GM21825 (cell line): ENCODE data around the gene PCDHA4.
"Not testable (repeated sequence)": the region's sequence is repeated elsewhere in the genome, so short reads cannot be mapped to it uniquely, and the experiment has no call there.

ENCODE experiments used
- ATAC-seq: cut with Tn5 transposase; IDR thresholded peaks from one replicate; pipeline ENCODE4 v1.9.1; 2021; ENCODE audit warnings: mild to moderate bottlenecking, moderate library complexity; ENCODE audit not compliant: unreplicated experiment

Gene PCDHA4

DNA sequence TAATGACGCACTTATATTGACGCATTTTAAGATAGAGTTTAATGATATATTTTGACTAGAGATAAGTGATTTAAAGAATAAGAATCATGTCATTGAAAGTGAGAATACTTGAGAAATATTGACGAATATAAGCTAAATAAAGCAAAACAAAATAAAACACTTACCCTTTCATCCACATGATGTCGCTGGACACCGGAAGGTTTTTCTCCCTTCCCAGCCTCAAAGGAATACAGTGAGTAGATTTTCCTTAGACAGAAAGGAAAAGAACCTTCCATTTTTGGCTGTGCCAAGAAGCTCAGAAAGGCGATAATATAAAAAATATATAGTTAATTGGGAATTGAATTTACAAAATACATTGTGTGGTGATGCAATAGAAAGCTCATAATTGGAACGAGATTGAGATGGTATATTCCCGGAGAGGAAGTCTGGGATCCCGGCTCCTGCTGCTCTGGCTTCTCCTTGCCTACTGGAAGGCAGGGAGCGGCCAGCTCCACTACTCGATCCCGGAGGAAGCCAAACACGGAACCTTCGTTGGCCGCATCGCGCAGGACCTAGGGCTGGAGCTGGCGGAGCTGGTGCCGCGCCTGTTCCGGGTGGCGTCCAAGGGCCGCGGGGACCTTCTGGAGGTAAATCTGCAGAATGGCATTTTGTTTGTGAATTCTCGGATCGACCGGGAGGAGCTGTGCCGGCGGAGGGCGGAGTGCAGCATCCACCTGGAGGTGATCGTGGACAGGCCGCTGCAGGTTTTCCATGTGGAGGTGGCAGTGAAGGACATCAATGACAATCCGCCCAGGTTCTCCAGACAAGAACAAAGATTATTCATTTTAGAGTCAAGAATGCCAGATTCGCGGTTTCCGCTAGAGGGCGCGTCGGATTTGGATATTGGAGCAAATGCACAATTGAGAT, 14.8 kb downstream of the PCDHA4 start, which contains the start of gene PCDHA5:
TSS of gene PCDHA5 (plus strand) at position 239 of the 906 bp plus-strand sequence.
- no peak for ATAC-seq

DNA sequence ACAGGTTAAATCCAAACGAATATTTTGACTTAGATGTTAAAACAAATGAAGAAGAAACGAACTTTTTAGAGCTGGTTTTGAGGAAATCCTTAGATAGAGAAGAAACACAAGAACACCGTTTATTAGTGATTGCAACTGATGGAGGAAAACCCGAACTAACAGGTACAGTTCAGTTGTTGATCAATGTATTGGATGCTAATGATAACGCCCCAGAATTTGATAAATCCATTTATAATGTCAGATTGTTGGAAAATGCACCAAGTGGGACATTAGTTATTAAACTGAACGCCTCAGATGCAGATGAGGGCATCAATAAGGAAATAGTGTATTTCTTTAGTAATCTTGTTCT, 15.4 kb downstream of the PCDHA4 start:
- ATAC-seq = no peak

DNA sequence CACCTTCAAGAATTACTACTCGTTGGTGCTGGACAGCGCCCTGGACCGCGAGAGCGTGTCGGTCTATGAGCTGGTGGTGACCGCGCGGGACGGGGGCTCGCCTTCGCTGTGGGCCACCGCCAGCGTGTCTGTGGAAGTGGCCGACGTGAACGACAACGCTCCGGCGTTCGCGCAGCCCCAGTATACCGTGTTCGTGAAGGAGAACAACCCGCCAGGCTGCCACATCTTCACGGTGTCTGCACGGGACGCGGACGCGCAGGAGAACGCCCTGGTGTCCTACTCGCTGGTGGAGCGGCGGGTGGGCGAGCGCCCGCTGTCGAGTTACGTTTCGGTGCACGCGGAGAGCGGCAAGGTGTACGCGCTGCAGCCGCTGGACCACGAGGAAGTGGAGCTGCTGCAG, 16.1 kb downstream of the PCDHA4 start:
- not testable (repeated sequence) for ATAC-seq

DNA sequence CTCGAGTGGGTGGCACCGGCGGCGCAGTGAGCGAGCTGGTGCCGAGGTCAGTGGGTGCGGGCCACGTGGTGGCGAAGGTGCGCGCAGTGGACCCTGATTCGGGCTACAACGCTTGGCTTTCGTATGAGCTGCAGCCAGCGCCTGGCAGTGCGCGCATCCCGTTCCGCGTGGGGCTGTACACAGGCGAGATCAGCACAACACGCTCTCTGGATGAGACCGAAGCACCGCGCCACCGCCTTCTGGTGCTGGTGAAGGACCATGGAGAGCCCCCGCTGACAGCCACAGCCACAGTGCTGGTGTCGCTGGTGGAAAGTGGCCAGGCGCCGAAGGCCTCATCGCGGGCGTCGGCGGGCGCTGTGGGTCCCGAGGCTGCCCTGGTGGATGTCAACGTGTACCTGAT, 16.6 kb downstream of the PCDHA4 start:
- no peak for ATAC-seq

DNA sequence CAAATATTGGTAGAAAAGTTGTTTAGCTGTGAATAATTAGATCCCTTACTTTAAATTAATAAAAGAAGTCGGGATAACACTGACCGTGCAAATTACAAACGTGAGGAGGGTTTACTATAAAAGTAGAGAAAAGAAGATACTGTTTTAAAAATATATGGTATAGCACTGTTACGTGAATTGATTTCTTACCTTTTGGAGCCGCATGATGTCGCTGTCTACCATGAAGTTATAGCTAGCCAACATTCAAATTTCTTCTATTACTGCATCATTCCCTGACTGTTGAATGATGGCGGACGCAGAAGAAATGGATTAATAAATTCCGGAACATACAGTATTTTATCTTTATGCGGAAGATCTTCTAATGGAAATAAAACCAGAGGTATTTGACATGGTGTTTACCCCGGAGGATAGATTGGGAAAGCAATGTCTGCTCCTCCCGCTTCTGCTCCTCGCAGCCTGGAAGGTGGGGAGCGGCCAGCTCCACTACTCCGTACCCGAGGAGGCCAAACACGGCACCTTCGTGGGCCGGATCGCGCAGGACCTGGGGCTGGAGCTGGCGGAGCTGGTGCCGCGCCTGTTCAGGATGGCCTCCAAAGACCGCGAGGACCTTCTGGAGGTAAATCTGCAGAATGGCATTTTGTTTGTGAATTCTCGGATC, 21.0 kb downstream of the PCDHA4 start, which contains the start of gene PCDHA6:
TSS of gene PCDHA6 (plus strand) at position 257 of the 658 bp plus-strand sequence. CDS start at position 389, 132 bp downstream.
- no peak for ATAC-seq

DNA sequence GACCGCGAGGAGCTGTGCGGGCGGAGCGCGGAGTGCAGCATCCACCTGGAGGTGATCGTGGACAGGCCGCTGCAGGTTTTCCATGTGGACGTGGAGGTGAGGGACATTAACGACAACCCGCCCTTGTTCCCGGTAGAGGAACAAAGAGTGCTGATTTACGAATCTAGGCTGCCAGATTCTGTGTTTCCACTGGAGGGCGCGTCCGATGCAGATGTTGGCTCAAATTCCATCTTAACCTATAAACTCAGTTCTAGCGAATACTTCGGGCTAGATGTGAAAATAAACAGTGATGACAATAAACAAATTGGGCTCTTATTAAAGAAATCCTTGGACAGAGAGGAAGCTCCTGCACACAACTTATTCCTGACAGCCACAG, 21.5 kb downstream of the PCDHA4 start:
- no peak for ATAC-seq

DNA sequence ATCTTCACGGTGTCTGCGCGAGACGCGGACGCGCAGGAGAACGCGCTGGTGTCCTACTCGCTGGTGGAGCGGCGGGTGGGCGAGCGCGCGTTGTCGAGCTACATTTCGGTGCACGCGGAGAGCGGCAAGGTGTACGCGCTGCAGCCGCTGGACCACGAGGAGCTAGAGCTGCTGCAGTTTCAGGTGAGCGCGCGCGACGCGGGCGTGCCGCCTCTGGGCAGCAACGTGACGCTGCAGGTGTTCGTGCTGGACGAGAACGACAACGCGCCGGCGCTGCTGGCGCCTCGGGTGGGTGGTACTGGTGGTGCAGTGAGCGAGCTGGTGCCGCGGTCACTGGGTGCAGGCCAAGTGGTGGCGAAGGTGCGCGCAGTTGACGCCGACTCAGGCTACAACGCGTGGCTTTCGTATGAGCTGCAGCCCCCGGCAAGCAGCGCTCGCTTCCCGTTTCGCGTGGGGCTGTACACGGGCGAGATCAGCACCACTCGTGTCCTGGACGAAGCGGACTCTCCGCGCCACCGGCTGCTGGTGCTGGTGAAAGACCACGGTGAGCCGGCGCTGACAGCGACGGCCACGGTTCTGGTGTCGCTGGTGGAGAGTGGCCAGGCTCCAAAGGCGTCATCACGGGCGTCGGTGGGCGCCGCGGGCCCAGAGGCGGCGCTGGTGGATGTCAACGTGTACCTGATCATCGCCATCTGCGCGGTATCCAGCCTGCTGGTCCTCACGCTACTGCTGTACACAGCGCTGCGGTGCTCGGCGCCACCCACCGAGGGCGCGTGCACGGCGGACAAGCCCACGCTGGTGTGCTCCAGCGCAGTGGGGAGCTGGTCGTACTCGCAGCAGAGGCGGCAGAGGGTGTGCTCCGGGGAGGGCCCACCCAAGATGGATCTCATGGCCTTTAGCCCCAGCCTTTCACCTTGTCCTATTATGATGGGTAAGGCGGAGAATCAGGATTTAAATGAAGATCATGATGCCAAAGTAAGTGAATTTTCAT, 22.9 kb downstream of the PCDHA4 start:
- not testable (repeated sequence) for ATAC-seq

DNA sequence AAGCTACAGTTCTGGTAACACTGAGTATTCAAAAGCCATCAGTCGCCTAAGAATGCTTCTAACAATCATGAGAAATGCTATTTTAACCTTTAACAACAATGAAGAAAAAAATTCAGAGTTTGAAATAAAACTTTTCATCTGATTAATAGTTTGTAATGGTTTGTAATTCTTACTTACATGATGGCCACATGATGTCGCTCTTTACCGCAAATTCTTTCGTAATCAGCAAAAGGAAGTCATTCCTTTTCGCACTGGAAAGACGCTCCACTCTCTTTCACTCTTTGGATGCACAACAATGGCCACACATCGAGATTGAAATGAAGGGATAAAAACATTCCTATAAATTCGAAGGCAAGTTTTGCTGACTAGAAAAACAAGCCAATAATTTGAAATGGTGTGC, 27.1 kb downstream of the PCDHA4 start, which contains the start of gene PCDHA7:
TSS of gene PCDHA7 (plus strand) at position 277 of the 400 bp plus-strand sequence. CDS start at position 392, 115 bp downstream.
- no peak for ATAC-seq

DNA sequence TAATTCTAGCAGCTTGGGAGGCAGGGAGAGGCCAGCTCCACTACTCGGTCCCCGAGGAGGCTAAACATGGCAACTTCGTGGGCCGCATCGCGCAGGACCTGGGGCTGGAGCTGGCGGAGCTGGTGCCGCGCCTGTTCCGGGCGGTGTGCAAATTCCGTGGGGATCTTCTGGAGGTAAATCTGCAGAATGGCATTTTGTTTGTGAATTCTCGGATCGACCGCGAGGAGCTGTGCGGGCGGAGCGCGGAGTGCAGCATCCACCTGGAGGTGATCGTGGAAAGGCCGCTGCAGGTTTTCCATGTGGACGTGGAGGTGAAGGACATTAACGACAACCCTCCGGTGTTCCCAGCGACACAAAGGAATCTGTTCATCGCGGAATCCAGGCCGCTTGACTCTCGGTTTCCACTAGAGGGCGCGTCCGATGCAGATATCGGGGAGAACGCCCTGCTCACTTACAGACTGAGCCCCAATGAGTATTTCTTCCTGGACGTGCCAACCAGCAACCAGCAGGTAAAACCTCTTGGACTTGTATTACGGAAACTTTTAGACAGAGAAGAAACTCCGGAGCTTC, 27.7 kb downstream of the PCDHA4 start:
- not testable (repeated sequence) for ATAC-seq

DNA sequence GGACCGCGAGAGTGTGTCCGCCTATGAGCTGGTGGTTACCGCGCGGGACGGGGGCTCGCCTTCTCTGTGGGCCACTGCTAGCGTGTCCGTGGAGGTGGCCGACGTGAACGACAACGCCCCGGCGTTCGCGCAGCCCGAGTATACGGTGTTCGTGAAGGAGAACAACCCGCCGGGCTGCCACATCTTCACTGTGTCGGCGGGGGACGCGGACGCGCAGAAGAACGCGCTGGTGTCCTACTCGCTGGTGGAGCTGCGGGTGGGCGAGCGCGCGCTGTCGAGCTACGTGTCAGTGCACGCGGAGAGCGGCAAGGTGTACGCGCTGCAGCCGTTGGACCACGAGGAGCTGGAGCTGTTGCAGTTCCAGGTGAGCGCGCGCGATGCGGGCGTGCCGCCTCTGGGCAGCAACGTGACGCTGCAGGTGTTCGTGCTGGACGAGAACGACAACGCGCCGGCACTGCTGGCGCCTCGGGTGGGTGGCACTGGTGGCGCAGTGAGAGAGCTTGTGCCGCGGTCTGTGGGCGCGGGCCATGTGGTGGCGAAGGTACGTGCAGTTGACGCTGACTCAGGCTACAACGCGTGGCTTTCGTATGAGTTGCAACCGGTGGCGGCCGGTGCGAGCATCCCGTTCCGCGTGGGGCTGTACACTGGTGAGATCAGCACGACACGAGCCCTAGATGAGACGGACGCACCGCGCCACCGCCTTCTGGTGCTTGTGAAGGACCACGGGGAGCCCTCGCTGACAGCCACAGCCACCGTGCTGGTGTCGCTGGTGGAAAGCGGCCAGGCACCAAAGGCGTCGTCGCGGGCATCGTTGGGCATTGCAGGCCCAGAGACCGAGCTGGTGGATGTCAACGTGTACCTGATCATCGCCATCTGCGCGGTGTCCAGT, 29.0 kb downstream of the PCDHA4 start:
- no peak for ATAC-seq

DNA sequence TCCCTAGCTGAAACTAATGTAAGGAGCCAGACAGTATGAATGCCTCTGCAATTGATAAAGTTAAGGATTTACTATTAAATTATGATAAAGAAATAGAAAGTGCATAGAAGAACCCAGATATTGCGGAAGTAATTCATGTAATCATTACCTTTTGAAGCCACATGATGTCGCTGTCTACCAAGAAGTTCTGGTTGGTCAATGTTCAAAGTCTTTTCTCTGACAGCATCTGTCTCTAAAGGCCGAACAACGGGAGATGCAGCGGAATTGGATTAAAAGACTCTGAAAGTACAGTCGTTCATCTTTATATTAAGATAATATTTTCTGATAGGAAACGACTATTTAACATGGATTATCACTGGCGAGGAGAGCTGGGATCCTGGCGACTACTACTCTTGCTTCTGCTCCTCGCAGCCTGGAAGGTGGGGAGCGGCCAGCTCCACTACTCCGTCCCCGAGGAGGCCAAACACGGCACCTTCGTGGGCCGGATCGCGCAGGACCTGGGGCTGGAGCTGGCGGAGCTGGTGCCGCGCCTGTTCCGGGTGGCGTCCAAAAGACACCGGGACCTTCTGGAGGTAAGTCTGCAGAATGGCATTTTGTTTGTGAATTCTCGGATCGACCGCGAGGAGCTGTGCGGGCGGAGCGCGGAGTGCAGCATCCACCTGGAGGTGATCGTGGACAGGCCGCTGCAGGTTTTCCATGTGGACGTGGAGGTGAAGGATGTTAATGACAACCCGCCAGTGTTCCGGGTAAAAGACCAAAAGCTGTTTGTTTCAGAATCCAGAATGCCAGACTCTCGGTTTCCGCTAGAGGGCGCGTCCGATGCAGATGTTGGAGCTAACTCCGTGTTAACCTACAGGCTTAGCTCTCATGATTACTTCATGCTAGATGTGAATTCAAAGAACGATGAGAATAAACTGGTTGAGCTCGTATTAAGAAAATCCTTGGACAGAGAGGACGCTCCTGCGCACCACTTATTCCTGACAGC, 34.4 kb downstream of the PCDHA4 start, which contains the start of gene PCDHA8:
TSS of gene PCDHA8 (plus strand) at position 210 of the 985 bp plus-strand sequence. CDS start at position 345, 135 bp downstream.
- no peak for ATAC-seq

DNA sequence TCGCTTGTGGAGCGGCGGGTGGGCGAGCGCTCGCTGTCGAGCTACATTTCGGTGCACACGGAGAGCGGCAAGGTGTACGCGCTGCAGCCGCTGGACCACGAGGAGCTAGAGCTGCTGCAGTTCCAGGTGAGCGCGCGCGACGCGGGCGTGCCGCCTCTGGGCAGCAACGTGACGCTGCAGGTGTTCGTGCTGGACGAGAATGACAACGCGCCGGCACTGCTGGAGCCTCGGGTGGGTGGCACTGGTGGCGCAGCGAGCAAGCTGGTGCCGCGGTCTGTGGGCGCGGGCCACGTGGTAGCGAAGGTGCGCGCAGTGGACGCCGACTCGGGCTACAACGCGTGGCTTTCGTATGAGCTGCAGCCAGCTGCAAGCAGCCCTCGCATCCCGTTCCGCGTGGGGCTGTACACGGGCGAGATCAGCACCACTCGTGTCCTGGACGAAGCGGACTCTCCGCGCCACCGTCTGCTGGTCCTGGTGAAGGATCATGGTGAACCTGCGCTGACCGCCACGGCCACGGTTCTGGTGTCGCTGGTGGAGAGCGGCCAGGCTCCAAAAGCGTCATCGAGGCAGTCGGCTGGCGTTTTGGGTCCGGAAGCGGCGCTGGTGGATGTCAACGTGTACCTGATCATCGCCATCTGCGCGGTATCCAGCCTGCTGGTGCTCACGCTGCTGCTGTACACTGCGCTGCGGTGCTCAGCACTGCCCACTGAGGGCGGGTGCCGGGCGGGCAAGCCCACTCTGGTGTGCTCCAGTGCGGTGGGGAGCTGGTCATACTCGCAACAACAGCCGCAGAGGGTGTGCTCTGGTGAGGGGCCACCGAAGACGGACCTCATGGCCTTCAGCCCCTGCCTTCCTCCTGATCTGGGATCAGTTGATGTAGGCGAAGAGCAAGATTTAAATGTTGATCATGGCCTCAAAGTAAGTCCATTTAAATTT, 36.2 kb downstream of the PCDHA4 start:
- ATAC-seq = no peak

DNA sequence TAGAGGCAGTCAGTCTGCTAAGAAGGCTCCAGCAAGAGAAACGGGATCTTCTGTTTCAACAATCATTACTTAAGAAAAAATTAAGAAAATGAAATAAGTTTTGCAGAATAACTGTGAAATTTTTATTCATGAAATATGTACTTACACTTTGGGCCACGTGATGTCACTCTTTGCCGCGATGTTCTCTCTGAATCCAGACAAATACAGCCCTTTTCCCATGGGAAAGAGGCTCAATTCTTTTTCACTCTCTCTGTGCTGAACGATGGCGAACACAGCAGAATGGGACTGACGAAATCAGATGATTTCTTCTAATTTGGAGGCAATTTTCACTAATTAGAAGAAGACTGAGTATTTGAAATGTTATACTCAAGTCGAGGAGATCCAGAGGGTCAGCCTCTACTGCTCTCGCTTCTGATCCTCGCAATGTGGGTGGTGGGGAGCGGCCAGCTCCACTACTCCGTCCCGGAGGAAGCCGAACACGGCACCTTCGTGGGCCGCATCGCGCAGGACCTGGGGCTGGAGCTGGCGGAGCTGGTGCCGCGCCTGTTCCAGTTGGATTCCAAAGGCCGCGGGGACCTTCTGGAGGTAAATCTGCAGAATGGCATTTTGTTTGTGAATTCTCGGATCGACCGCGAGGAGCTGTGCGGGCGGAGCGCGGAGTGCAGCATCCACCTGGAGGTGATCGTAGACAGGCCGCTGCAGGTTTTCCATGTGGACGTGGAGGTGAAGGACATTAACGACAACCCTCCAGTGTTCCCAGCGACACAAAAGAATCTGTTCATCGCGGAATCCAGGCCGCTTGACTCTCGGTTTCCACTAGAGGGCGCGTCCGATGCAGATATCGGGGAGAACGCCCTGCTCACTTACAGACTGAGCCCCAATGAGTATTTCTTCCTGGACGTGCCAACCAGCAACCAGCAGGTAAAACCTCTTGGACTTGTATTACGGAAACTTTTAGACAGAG, 41.6 kb downstream of the PCDHA4 start, which contains the start of gene PCDHA9:
TSS of gene PCDHA9 (plus strand) at position 244 of the 964 bp plus-strand sequence. CDS start at position 358, 114 bp downstream.
- ATAC-seq = not testable (repeated sequence)

DNA sequence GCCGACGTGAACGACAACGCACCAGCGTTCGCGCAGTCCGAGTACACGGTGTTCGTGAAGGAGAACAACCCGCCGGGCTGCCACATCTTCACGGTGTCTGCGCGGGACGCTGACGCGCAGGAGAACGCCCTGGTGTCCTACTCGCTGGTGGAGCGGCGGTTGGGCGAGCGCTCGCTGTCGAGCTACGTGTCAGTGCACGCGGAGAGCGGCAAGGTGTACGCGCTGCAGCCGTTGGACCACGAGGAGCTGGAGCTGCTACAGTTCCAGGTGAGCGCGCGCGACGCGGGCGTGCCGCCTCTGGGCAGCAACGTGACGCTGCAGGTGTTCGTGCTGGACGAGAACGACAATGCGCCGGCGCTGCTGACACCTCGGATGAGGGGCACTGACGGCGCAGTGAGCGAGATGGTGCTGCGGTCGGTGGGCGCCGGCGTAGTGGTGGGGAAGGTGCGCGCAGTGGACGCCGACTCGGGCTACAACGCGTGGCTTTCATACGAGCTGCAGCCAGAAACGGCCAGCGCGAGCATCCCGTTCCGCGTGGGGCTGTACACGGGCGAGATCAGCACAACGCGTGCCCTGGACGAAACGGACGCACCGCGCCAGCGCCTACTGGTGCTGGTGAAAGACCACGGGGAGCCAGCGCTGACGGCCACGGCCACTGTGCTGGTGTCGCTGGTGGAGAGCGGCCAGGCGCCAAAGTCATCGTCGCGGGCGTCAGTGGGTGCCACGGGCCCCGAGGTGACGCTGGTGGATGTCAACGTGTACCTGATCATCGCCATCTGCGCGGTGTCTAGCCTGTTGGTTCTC, 43.2 kb downstream of the PCDHA4 start:
- not testable (repeated sequence) for ATAC-seq
